HG02759 (cell line): ENCODE results near the gene PDE6B.

ENCODE experiments used
- ATAC-seq: cut with Tn5 transposase; IDR thresholded peaks from one replicate; pipeline ENCODE4 v1.9.1; 2021; ENCODE audit warnings: mild to moderate bottlenecking, moderate library complexity; ENCODE audit not compliant: unreplicated experiment

PDE6B gene

DNA sequence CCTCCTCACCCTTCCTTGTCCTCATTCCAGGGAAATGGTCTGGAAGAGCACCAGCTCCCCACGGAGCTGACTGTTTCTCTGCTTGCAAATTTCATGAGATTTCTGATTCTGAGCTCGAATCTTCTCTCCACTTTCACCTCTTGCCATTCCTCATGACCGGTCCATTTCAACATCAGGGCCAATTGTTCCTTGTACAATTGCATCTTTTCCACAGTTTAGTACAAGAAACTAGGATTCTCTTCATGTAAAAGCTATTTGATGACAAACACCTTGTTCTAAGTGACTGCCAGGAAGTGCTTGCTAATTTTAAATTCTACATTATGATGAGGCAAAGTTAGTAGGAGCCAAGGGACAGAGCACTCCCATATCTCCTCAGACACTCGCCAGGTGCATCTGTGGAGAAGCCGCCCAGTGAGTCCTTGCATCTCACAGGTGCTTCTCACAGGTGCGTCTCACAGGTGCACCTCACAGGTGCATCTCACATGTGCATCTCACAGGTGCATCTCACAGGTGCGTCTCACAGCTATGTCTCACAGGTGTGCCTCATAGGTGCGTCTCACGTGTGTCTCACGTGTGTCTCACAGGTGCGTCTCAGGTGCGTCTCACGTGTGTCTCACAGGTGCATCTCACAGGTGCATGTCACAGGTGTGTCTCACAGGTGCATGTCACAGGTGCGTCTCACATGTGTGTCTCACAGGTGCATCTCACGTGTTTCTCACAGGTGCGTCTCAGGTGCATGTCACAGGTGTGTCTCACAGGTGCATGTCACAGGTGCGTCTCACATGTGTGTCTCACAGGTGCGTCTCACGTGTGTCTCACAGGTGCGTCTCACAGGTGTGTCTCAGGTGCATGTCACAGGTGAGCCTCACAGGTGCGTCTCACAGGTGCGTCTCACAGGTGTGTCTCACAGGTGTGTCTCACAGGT is 3.0 kb upstream of the PDE6B start:
- no peak for ATAC-seq

DNA sequence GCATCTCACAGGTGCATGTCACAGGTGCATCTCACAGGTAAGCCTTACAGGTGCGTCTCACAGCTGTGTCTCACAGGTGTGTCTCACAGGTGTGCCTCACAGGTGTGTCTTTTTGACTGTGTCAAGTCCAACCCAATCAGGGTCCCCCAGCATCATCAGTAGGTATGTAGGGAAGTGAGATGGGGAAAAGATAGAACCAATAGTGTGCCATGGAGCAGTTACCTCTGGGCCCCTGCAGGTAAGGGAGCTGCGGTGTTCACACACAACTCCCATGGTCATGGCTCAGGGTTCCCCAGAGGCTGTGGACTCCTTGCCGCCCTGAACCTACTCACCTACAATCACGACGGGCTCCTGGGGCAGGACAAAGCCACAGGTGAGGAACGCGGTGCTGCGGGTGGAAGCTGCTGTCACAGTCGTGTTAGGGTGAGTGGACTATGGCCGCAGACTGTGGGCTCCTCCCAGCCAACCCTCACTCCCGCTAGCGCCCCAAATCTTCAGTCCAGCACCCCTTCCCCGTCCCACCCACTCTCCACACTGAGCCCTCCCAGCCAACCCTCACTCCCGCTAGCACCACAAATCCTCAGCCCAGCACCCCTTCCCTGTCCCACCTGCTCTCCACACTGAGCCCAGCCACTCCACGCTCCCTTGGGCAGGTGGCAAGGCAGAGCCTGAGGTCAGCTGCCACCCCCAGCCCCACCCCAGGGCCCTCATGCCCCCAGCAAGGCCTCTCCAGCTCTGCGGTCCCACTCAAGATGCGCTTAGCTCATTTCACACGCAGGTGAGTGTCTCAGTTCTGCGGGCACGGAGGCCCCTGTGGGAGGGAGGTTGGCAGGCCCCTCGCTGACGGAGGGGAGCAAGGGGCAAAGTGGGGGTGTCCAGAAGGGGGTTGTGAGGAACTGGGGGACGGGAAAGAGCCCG is 2.1 kb upstream of the PDE6B start:
- ATAC-seq, result no peak

DNA sequence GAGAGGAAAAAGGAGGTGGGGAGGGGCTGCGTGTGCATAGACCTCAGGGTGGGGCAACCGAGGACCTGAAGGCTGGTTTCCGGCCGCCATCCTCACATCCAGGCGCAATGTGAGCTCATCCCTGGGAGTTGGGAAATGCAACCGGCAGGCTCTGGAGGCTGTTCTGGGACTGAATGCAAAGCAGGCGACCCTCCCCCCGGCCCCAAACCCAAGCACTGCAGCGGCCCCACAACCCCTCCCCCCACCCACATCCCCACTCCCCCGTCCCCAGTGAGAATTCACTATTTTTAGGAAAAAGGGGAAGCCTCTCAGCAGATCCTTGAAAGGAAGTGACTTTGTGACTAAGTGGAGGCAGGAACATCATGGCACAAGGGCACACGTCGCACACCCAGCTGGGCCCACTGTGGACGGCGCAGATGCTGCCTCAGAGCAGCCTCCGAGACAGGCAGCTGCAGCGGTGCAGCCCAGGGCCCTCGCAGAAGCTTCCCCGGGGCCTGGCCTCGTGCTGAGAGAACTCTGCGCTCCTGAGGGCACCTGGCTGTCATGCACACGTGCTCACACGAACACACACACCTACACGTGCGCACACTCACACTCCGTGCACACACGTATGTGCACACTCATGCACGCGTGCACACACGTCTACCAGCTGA is 1.3 kb upstream of the PDE6B start:
- no peak for ATAC-seq

DNA sequence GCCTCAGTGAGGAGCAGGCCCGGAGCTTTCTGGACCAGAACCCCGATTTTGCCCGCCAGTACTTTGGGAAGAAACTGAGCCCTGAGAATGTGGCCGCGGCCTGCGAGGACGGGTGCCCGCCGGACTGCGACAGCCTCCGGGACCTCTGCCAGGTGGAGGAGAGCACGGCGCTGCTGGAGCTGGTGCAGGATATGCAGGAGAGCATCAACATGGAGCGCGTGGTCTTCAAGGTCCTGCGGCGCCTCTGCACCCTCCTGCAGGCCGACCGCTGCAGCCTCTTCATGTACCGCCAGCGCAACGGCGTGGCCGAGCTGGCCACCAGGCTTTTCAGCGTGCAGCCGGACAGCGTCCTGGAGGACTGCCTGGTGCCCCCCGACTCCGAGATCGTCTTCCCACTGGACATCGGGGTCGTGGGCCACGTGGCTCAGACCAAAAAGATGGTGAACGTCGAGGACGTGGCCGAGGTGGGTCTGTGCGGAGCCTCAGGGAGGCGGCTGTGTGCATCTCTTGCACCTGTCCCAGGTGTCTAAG is 323 bp downstream of the PDE6B start:
- ATAC-seq, result no peak

DNA sequence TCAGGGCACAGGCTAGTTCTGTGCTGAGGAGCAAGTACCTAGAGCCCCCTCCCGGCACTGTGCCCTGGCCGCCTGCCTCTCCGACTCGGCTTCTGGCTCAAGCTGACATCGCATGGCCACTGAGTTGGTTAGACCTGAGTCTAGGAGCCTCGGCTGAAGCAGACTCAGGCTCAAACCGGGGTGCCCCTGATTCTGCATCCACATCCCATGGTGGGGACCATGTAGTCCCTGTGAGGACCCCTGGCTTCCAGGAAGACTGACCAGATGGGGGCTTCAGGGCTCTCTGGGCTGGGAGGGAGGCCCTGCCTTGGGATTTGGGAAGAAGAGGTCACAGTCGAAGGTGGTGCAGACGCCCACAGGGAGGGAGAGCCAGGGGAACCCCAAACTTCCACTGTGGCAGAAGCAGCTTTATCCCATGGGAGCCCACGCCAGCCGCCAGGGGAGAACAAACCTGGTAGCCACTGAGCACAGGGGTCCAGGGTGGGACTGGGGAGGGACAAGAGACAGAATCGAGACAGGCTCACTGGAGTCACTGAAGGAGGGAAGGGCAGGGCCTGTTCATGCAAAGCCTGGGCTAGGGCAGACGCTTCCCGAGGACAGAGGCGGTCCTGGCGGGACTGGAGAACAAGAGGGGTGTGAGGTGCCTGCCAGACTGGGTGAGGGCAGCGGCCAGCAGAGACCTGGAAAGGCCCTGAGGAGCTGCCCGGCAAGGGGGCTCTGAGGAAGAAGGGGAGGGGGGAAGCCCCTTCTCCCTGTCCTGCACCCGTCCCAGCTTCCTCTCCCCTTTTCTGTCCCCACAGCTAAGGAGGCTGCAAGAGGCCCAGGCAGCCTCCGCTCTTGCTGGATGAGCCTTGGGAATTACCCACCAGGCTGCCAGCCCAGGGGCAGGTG is 1.1 kb downstream of the PDE6B start:
- no peak for ATAC-seq

DNA sequence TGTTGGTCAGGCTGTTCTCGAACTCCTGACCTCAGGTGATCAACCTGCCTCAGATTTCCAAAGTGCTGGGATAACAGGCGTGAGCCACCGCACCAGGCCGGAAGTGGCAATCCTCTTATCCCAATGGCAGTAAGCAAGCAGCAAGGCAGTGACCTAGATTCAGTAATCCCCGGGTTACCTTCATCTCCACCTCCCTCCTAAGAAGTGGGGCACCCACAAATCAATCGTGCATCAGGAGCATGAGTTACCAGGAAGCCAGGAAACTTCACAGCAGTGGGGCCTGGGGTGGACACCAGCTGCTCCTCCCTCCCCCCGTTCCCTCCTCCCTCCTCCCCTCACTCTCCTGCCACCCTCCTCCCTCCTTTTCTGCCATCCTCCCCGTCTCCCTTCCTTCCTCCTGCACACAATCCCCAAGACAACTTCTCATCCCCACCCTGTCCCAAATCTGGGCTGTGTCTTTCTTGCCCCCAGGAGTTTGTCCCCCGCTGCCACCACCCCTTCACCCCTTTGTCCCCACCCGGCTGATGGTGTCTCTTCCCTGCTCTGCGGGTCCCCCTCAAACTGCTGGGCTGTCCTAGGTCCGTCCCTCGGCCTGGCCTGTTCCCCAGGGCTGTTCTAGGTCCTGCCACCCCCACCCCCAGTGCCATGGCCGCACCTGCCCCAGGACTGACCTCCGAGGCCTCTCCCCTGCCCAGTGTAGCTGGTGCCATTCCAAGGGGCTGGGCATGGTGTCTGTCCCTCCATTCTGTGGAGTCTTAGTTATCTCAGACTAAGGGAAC is 2.2 kb downstream of the PDE6B start:
- no peak for ATAC-seq

DNA sequence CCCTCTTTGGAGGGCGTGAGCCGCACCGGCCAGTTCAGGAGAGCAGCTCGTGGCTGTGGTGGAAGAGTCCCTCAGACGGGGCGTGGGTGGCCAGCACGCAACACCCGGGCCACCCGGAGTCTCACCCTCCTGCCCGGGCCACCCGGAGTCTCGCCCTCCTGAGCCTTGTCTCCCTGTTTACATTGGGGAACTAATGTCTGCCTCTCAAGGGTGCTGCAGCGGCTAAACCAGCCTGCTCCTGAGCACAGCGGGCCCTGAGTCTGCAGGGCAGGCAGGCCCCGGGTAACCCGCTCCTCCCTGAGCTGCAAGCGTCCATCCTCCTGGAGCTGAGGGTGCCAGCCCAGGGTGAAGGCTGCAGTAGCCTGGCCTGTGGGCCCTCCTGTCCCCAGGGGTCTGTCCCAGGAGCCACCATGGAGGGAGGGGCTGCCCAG is 3.0 kb downstream of the PDE6B start:
- no peak for ATAC-seq

DNA sequence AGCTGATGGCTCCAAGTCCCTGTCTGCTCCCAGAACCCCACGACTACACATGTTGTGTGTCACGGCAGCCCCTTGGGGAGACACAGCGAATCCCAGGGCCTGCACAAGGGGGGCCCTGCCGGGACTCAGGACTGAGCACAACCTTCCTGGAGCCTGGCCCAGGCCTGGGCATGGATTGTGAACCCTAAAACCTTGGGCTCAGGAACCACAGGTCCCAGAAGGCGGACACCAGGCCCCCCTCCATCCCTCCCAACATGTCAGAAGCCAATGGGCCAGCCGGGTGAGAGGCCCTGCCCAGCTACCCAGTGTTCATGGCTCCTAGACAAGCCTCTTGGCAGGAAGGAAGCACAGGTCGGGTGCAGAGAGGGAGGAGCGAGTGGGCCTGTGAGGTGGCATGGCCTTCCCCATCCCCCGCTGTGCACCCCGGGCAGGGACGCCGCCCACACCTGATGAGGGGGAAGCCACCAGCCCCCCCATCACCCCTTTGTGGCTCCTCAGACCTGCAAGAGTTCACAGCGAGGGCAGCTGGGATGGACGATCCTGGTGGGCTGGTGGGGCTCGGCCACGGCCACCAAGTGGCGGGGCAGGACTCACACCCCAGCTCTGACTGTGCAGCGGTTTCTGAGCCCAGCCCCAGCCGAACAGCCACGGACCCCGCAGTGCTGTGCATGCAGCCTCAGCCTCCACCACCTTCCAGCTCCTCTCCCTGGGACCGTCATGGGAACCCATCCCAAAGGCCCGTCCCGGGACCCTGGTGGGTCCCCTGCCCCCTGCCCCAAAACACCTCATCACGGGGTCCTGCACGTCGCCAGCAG is 3.7 kb downstream of the PDE6B start:
- ATAC-seq, result no peak

DNA sequence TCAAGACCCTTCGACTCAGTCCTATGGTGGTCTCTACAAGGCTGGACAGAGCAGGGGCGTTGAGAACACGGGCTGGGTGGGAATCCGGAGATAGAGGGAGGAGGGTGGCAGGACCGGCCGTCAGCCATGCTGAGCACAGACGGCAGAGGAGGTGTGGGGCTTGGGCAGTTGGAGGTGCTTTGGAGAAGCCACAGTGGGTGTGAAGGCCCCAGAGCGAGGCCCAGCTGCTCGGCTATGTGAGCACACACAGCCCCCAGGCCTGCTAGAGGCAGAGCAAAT is 4.2 kb downstream of the PDE6B start:
- no peak for ATAC-seq

DNA sequence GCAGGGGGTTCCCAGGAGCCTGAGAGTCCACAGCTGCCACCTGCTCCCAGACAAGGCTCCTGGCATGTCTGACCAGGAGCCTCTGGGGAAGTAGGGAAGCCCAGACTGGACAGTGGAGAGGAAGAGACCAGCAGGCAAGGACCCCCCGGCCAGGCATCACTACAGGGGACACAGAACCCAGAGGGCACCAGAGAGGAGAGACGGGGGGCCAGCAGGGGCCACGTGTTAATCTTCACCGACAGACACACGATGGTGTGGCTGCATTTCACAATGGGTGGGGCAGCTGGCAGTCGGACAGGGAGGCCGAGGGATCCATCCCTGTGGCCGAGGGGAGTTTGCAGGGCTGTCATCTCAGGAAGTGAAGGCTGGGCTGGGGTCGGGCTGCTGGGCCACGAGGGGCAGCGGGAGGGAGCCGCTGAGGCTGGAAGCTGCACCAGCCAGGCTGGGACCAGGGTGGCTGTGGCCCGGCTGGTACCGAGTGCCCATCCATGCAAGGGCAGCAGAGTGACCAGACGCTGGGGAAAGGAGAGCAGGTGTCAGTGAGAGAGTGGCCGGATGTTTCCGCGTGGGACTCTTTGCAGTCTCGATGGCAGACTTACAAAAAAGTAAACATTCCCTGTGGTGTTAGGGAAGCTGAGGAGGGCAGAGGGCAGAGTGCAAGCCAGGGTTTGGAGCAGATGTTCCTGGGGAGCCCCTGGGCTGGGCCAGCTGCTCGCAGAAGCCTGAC is 4.7 kb downstream of the PDE6B start:
- no peak for ATAC-seq

DNA sequence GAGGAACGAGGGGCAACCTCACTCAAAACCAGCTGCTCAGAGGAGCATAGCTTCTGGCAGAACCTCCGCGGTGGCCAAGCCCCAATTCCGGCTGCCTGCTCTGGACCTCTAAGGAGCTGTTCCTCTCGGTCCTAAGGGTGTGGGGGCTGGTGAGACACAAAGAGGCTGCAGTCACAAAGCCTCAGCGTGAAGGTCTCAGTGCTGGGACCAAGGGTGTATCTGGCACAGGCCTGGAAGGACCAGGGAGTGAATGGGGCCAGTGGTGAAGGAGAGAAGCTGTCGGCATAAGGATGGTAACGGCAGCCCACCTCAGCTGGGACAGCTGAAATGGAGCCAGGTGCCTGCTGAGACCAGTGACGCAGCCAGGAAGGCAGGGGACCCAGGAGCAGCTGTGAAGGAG is 5.3 kb downstream of the PDE6B start:
- no peak for ATAC-seq

DNA sequence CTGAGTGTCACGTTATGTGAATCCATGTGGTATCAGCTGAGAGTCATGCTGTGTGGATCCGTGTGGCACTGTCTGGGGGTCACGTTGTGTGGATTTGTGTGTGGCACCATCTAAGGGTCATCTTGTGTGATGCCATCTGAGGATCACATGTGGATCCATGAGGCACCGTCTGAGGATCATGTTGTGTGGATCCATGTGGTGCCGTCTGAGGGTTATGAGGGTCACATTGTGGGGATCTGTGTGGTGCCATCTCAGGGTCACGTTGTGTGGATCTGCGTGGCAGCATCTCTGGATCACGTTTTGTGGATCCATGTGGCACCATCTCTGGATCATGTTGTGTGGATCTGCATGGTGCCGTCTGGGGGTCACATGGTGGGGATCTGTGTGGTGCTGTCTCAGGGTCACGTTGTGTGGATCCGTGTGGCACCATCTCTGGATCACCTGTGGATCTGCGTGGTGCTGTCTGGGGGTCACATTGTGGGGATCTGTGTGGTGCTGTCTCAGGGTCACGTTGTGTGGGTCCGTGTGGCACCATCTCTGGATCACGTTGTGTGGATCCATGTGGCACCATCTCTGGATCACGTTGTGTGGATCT is 6.9 kb downstream of the PDE6B start:
- no peak for ATAC-seq

DNA sequence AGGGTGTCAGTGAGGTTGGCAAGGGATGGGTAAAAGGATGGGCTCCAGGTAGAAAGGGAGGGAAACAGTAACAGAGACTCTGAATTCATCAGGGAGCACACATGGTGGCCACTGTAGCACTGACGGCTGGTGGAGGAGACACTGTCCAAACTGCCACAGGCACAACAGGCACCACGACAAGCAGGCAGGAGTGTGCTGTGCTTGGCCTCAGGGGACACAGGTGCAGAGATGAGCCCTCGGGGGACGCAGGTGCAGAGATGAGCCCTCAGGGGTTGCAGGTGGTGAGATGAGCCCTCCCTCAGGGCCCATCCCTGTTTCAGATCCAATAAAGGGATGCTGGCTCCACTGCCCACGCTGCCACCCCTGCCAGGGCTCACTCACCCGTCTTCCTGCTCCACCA is 7.6 kb downstream of the PDE6B start:
- no peak for ATAC-seq

DNA sequence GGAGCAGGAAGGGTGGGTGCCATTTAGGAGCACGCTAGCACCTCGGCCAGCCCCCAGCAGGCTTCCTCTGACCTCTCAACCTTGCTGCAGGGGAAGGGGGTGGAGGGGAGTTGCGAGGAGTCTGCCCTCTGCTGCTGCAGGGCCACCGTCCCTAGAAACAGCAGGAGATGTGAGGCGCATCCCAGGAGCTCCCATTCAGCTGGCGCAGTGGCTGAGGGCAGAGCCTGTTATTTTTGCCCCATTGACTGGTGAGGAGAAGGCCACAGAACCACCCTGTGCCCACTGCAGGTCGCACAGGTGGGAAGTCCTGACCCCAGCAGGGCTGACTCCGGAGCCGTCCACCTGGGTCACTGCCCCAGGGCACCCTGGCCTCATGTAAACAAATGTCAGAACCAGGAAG is 8.0 kb downstream of the PDE6B start:
- no peak for ATAC-seq

DNA sequence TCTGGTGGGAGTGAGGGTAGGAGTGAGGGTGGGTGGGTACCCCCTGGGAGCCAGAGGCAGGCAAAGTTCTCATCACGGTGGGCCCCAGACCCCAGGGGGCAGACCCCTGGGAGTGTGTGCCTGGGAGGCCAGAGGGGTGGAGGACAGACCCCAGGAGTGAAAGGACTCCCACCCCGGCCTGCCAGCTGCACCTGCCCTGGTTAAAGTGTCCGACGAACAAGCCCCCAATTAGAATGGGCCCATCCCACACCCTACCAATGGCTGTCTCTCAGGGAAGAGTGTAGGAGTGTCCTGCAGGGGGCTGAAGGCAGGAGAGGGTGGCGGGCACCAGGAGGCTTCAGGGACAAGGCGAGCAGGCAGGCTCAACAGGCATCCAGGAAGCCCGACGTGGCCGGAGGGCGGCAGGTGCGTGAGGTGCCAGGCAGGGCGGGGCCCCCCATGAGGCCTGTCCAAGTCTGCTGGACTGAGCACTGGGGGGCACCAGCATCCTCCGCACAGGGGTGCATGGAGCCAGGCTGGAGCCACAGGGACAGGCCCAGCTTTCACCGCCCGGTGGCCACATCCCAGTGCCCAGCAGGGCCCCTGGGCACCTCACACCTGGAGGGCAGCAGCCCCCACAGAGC is 8.7 kb downstream of the PDE6B start:
- ATAC-seq, result no peak

DNA sequence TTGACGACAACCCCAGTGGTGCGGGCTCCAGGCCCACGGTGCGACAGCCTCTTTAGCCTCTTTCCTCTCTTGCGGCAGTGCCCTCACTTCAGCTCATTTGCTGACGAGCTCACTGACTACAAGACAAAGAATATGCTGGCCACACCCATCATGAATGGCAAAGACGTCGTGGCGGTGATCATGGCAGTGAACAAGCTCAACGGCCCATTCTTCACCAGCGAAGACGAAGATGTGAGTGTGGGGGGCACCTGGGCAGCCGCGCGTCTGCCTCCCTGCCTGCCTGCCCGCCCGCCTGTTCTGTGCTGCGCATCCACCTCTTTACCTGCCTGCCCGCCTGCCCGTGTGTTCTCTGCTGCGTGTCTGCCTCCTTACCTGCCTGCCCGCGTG is 9.2 kb downstream of the PDE6B start:
- ATAC-seq, result no peak
